Hepatocyte (in vitro differentiated cells): ENCODE data around the gene TMEM167A. TPM values are rescaled to one million over a fixed set of nuclear protein-coding genes. Genes with fewer than 3 reads are reported as not detected.
A peak's percentile ranks its signal among the peaks of the same experiment; 100 is the strongest.

Experiments used
- DNase-seq: peaks from one replicate; pipeline ENCODE4 v3.0.0-alpha.2; 2016; ENCODE audit warnings: low spot score
- H2AFZ ChIP-seq: fragments of 200-600 bp; sonication (generic); 2 replicates; pipeline ENCODE4 v1.6.0; 2016; ENCODE audit warnings: antibody characterized with exemption, mild to moderate bottlenecking
- H3K27ac ChIP-seq: fragments of 200-600 bp; sonication (generic); 2 replicates; pipeline ENCODE4 v1.5.1; 2016; ENCODE audit warnings: mild to moderate bottlenecking
- H3K27me3 ChIP-seq: fragments of 200-600 bp; sonication (generic); 2 replicates; pipeline ENCODE4 v1.6.1; 2016
- H3K36me3 ChIP-seq: fragments of 200-600 bp; sonication (generic); replicated peaks from 2 replicates; pipeline ENCODE4 v1.5.1; 2016; ENCODE audit warnings: low read depth; ENCODE audit not compliant: insufficient read depth
- H3K4me1 ChIP-seq: fragments of 200-600 bp; sonication (generic); 2 replicates; pipeline ENCODE4 v1.5.1; 2016; ENCODE audit warnings: mild to moderate bottlenecking, moderate library complexity; ENCODE audit not compliant: insufficient read depth
- H3K4me2 ChIP-seq: fragments of 200-600 bp; sonication (generic); 2 replicates; pipeline ENCODE4 v1.6.0; 2016
- H3K4me3 ChIP-seq: fragments of 200-600 bp; sonication (generic); 2 replicates; pipeline ENCODE4 v1.5.1; 2016; ENCODE audit warnings: mild to moderate bottlenecking
- H3K79me2 ChIP-seq: fragments of 200-600 bp; sonication (generic); 2 replicates; pipeline ENCODE4 v1.6.0; 2017; ENCODE audit warnings: mild to moderate bottlenecking
- H3K9me2 ChIP-seq: fragments of 200-600 bp; sonication (generic); replicated peaks from 2 replicates; pipeline ENCODE4 v1.6.0; 2017; ENCODE audit warnings: mild to moderate bottlenecking; ENCODE audit not compliant: insufficient read depth
- H3K9me3 ChIP-seq: fragments of 200-600 bp; sonication (generic); 2 replicates; pipeline ENCODE4 v1.5.1; 2016; ENCODE audit warnings: low read depth, mild to moderate bottlenecking
- H4K20me1 ChIP-seq: fragments of 200-600 bp; sonication (generic); 2 replicates; pipeline ENCODE4 v1.6.0; 2016; ENCODE audit warnings: mild to moderate bottlenecking; ENCODE audit not compliant: insufficient read depth, poor library complexity, severe bottlenecking
- CTCF ChIP-seq: fragments of 200-600 bp; sonication (generic); IDR thresholded peaks from 2 replicates; pipeline ENCODE4 v1.5.1; 2016; ENCODE audit warnings: antibody characterized with exemption, mild to moderate bottlenecking; ENCODE audit not compliant: poor library complexity
- EZH2 ChIP-seq: fragments of 200-600 bp; sonication (generic); IDR thresholded peaks from 2 replicates; pipeline ENCODE4 v1.6.1; 2016; ENCODE audit warnings: antibody characterized with exemption, mild to moderate bottlenecking, borderline replicate concordance
- EZH2phosphoT487 ChIP-seq: fragments of 200-600 bp; sonication (generic); IDR thresholded peaks from one replicate; pipeline ENCODE4 v1.6.1; 2018; ENCODE audit warnings: antibody characterized with exemption, mild to moderate bottlenecking, low read depth, moderate library complexity; ENCODE audit not compliant: unreplicated experiment, severe bottlenecking
- WGBS: methylation state at CpG from one replicate; pipeline ENCODE4 v1.1.6; 2016; ENCODE audit warnings: low lambda C conversion rate; ENCODE audit errors: missing lambda C conversion rate; 5-methylcytosine and 5-hydroxymethylcytosine counted together
- polyA plus RNA-seq: library from polyadenylated mRNA; unstranded; fragments of >200 nt; fragmentation: Nextera tagmentation; extraction: Ambion mirVana; gene quantifications from 2 replicates; pipeline ENCODE4 v1.2.1, GENCODE V29; 2016
- total RNA-seq: library from RNA; depleted of rRNA; stranded (reverse); fragments of >200 nt; gene quantifications from 2 replicates; pipeline ENCODE4 v1.2.3, GENCODE V29; 2014

TMEM167A gene
- total and polyA plus RNA-seq, 2 experiments from 2014 or later, result 140 to 174 TPM

- Histone ChIP-seq H3K27me3 (no peaks in the 10 kb centered on the region), H3K36me3 (no peaks in the 10 kb centered on the region), H3K9me2 (no peaks in the 10 kb centered on the region), H3K4me2 (no peak overlapping the region), H3K9me3 (no peaks in the 10 kb centered on the region), H3K27ac (no peak overlapping the region), H3K4me1 (peaks cover 15% of the 10 kb centered on the region), H3K4me3 (no peak overlapping the region), H4K20me1 (no peaks in the 10 kb centered on the region), H3K79me2 (no peaks in the 10 kb centered on the region), H2AFZ (no peak overlapping the region)
- whole genome bisulfite sequencing, result 98% methylated on average over 2 of the region's 2 CpGs
- DNase-seq, result no peak
- no peak for TF ChIP-seq EZH2
- TF ChIP-seq CTCF, result no peak
- no peak for TF ChIP-seq EZH2phosphoT487
These were observed 28.4 kb downstream of the TMEM167A start for GRCh38 chr5:83048811-83049210.

GRCh38 chr5:83048277-83048676 lies 28.9 kb downstream of the TMEM167A start:
- no peaks in the 10 kb centered on the region for H3K9me3 ChIP-seq
- TF ChIP-seq CTCF (no peak), EZH2 (no peak), EZH2phosphoT487 (no peak)
- no peaks in the 10 kb centered on the region for H3K36me3 ChIP-seq
- H3K4me1 ChIP-seq, result peaks cover 15% of the 10 kb centered on the region
- H3K4me3 ChIP-seq, result no peak overlapping the region
- no peaks in the 10 kb centered on the region for H3K27me3 ChIP-seq
- no peak overlapping the region for H3K4me2 ChIP-seq
- no peaks in the 10 kb centered on the region for H3K79me2 ChIP-seq
- H3K9me2 ChIP-seq, result no peaks in the 10 kb centered on the region
- WGBS, result 88% methylated on average over 3 of the region's 3 CpGs
- no peak for DNase-seq
- no peak overlapping the region for H3K27ac ChIP-seq
- H2AFZ ChIP-seq, result no peak overlapping the region
- no peaks in the 10 kb centered on the region for H4K20me1 ChIP-seq

GRCh38 chr5:83044926-83045325 lies 32.3 kb downstream of the TMEM167A start:
- Histone ChIP-seq H4K20me1 (no peaks in the 10 kb centered on the region), H3K79me2 (no peaks in the 10 kb centered on the region), H3K4me2 (no peak overlapping the region), H3K36me3 (no peaks in the 10 kb centered on the region), H2AFZ (no peak overlapping the region), H3K9me3 (no peaks in the 10 kb centered on the region), H3K27me3 (no peaks in the 10 kb centered on the region), H3K27ac (no peak overlapping the region), H3K9me2 (no peaks in the 10 kb centered on the region), H3K4me1 (peaks cover 15% of the 10 kb centered on the region), H3K4me3 (no peak overlapping the region)
- TF ChIP-seq CTCF, result no peak
- no peak for TF ChIP-seq EZH2
- TF ChIP-seq EZH2phosphoT487, result no peak
- peak; percentile 17 for DNase-seq
- WGBS, result 42% methylated on average over 2 of the region's 2 CpGs

GRCh38 chr5:83042507-83042906 lies 34.7 kb downstream of the TMEM167A start:
- WGBS, result 84% methylated on average over 3 of the region's 3 CpGs
- no peak overlapping the region for H3K27ac ChIP-seq

More at GRCh38 chr5:83042507-83042906, 34.7 kb downstream of the TMEM167A start:
- Histone ChIP-seq H3K9me3 (no peaks in the 10 kb centered on the region), H3K4me1 (peaks cover 15% of the 10 kb centered on the region), H3K4me3 (no peak overlapping the region), H3K36me3 (no peaks in the 10 kb centered on the region), H4K20me1 (no peaks in the 10 kb centered on the region), H3K4me2 (no peak overlapping the region), H3K79me2 (no peaks in the 10 kb centered on the region), H2AFZ (no peak overlapping the region), H3K9me2 (no peaks in the 10 kb centered on the region), H3K27me3 (no peaks in the 10 kb centered on the region)
- no peak for DNase-seq
- TF ChIP-seq EZH2, result no peak
- no peak for TF ChIP-seq CTCF
- TF ChIP-seq EZH2phosphoT487, result no peak
